ENCODE results near the gene LTO1.

- TF ChIP-seq CTCF (IDR thresholded peaks at IDR 0.05), result no peak
- TF ChIP-seq POLR2A (IDR thresholded peaks at IDR 0.05), result no peak
These were observed 31.5 kb downstream of the LTO1 start for GRCh38 chr11:69643646-69644045.

Measured in lower leg skin (tissue), 3 donors.